ENCODE measurements around the gene ARHGEF17. TPM values are rescaled to one million over a fixed set of nuclear protein-coding genes. Genes with fewer than 3 reads are reported as not detected.
"Not testable (repeated sequence)": the region's sequence is repeated elsewhere in the genome, so short reads cannot be mapped to it uniquely, and the experiment has no call there.

ARHGEF17 gene
- total RNA-seq, 2 donors from 2014 or later, result 0.95 TPM; not detected in 1

GRCh38 chr11:73269459-73270015 is 38.5 kb upstream of the ARHGEF17 start:
- DNase-seq (ENCODE audit: low spot score), result peak; percentile 51
- no peaks in the 10 kb centered on the region for H3K9me3 Mint-ChIP-seq

GRCh38 chr11:73270016-73270854 is 37.8 kb upstream of the ARHGEF17 start:
- no peak overlapping the region for H3K4me3 Mint-ChIP-seq
- DNase-seq (ENCODE audit: low spot score) (peak; percentile 39), ATAC-seq (no peak)
- peaks cover 7 to 15% of the 10 kb centered on the region in 2 donors for H3K27me3 Mint-ChIP-seq
- no peaks in the 10 kb centered on the region for H3K4me1 Mint-ChIP-seq (ENCODE audit: low read depth in 2 of 2)
- H3K36me3 Mint-ChIP-seq, result no peaks in the 10 kb centered on the region
- H3K9me3 Mint-ChIP-seq, result no peaks in the 10 kb centered on the region
- H3K27ac Mint-ChIP-seq, result no peak overlapping the region

More at GRCh38 chr11:73269459-73270015, 38.5 kb upstream of the ARHGEF17 start:
- Mint-ChIP-seq H3K27ac (no peak overlapping the region), H3K4me3 (no peak overlapping the region), H3K27me3 (peaks cover 13 to 22% of the 10 kb centered on the region in 2 donors), H3K36me3 (no peaks in the 10 kb centered on the region), H3K4me1 (ENCODE audit: low read depth in 2 of 2) (peaks cover 0 to 3% of the 10 kb centered on the region in 2 donors)
- no peak for ATAC-seq

GRCh38 chr11:73270855-73271477 is 37.1 kb upstream of the ARHGEF17 start:
- no peaks in the 10 kb centered on the region for H3K36me3 Mint-ChIP-seq
- no peak overlapping the region for H3K27ac Mint-ChIP-seq
- H3K9me3 Mint-ChIP-seq, result no peaks in the 10 kb centered on the region
- no peak overlapping the region for H3K4me3 Mint-ChIP-seq
- ATAC-seq (no peak), DNase-seq (ENCODE audit: low spot score) (peak; percentile 58)
- H3K27me3 Mint-ChIP-seq, result peaks cover 7 to 10% of the 10 kb centered on the region in 2 donors
- H3K4me1 Mint-ChIP-seq (ENCODE audit: low read depth in 2 of 2), result no peaks in the 10 kb centered on the region

- H3K4me3 Mint-ChIP-seq; H3K36me3 Mint-ChIP-seq; H3K27ac Mint-ChIP-seq; ATAC-seq; H3K4me1 Mint-ChIP-seq (ENCODE audit: low read depth in 2 of 2); DNase-seq (ENCODE audit: low spot score); H3K27me3 Mint-ChIP-seq; H3K9me3 Mint-ChIP-seq: not testable (repeated sequence)
These were observed 36.6 kb upstream of the ARHGEF17 start for GRCh38 chr11:73271478-73271865.

- DNase-seq (ENCODE audit: low spot score), result peak; percentile 44
- Mint-ChIP-seq H3K27me3 (peaks cover 7 to 8% of the 10 kb centered on the region in 2 donors), H3K4me1 (ENCODE audit: low read depth in 2 of 2) (no peaks in the 10 kb centered on the region), H3K36me3 (no peaks in the 10 kb centered on the region), H3K9me3 (no peaks in the 10 kb centered on the region), H3K4me3 (no peak within 1 kb of the TSS), H3K27ac (no peak within 1 kb of the TSS)
- ATAC-seq, result no peak
These were observed 36.0 kb upstream of the ARHGEF17 start, which contains the start of gene P2RY6 for GRCh38 chr11:73271936-73272679. Gene P2RY6 (plus strand): TSS chr11:73272338. CDS start chr11:73296519, 24,181 bp downstream.

GRCh38 chr11:73272680-73273038 is 35.4 kb upstream of the ARHGEF17 start:
- Mint-ChIP-seq H3K27me3 (peaks cover 5 to 7% of the 10 kb centered on the region in 2 donors), H3K27ac (no peak overlapping the region), H3K36me3 (no peaks in the 10 kb centered on the region), H3K4me1 (ENCODE audit: low read depth in 2 of 2) (no peaks in the 10 kb centered on the region), H3K9me3 (no peaks in the 10 kb centered on the region), H3K4me3 (no peak overlapping the region)
- ATAC-seq, result no peak
- DNase-seq (ENCODE audit: low spot score), result no peak

GRCh38 chr11:73273222-73273895 is 34.7 kb upstream of the ARHGEF17 start:
- DNase-seq (ENCODE audit: low spot score), result peak; percentile 35
- H3K36me3 Mint-ChIP-seq, result no peaks in the 10 kb centered on the region

GRCh38 chr11:73274191-73274590 is 33.9 kb upstream of the ARHGEF17 start:
- H3K27ac Mint-ChIP-seq; H3K4me3 Mint-ChIP-seq; H3K4me1 Mint-ChIP-seq (ENCODE audit: low read depth in 2 of 2); ATAC-seq; H3K27me3 Mint-ChIP-seq; H3K36me3 Mint-ChIP-seq; H3K9me3 Mint-ChIP-seq; DNase-seq (ENCODE audit: low spot score): not testable (repeated sequence)

More at GRCh38 chr11:73273222-73273895, 34.7 kb upstream of the ARHGEF17 start:
- no peak for ATAC-seq
- Mint-ChIP-seq H3K4me3 (no peak overlapping the region), H3K27ac (no peak overlapping the region), H3K9me3 (no peaks in the 10 kb centered on the region), H3K4me1 (ENCODE audit: low read depth in 2 of 2) (no peaks in the 10 kb centered on the region), H3K27me3 (peaks cover 5 to 7% of the 10 kb centered on the region in 2 donors)

- DNase-seq (ENCODE audit: low spot score), result peak; percentile 37
- Mint-ChIP-seq H3K9me3 (no peaks in the 10 kb centered on the region), H3K4me3 (no peak overlapping the region), H3K36me3 (no peaks in the 10 kb centered on the region), H3K27me3 (peaks cover 3 to 7% of the 10 kb centered on the region in 2 donors), H3K27ac (no peak overlapping the region), H3K4me1 (ENCODE audit: low read depth in 2 of 2) (no peaks in the 10 kb centered on the region)
- no peak for ATAC-seq
These were observed 33.2 kb upstream of the ARHGEF17 start for GRCh38 chr11:73274722-73275380.

- Mint-ChIP-seq H3K36me3 (no peaks in the 10 kb centered on the region), H3K9me3 (no peaks in the 10 kb centered on the region), H3K27me3 (peaks cover 3 to 7% of the 10 kb centered on the region in 2 donors), H3K4me3 (no peak overlapping the region), H3K4me1 (ENCODE audit: low read depth in 2 of 2) (no peaks in the 10 kb centered on the region), H3K27ac (no peak overlapping the region)
- DNase-seq (ENCODE audit: low spot score) (peak; percentile 32), ATAC-seq (no peak)
These were observed 32.7 kb upstream of the ARHGEF17 start for GRCh38 chr11:73275381-73275750.

- H3K36me3 Mint-ChIP-seq, result no peaks in the 10 kb centered on the region
- DNase-seq (ENCODE audit: low spot score) (no peak), ATAC-seq (no peak)
- no peaks in the 10 kb centered on the region for H3K9me3 Mint-ChIP-seq
- H3K27ac Mint-ChIP-seq, result no peak overlapping the region
- H3K4me1 Mint-ChIP-seq (ENCODE audit: low read depth in 2 of 2), result peaks cover 6 to 9% of the 10 kb centered on the region in 2 donors
- H3K27me3 Mint-ChIP-seq, result peaks cover 3 to 7% of the 10 kb centered on the region in 2 donors
- no peak overlapping the region for H3K4me3 Mint-ChIP-seq
These were observed 30.6 kb upstream of the ARHGEF17 start for GRCh38 chr11:73277467-73277866.

GRCh38 chr11:73280626-73281025 is 27.4 kb upstream of the ARHGEF17 start:
- no peaks in the 10 kb centered on the region for H3K27me3 Mint-ChIP-seq
- no peak for DNase-seq (ENCODE audit: low spot score)
- peaks cover 6 to 9% of the 10 kb centered on the region in 2 donors for H3K4me1 Mint-ChIP-seq (ENCODE audit: low read depth in 2 of 2)
- ATAC-seq, result no peak
- no peak overlapping the region for H3K27ac Mint-ChIP-seq
- H3K36me3 Mint-ChIP-seq, result no peaks in the 10 kb centered on the region
- H3K9me3 Mint-ChIP-seq, result no peaks in the 10 kb centered on the region
- H3K4me3 Mint-ChIP-seq, result peak overlapping the region; percentile 4

Data from natural killer cell treated with Interleukin-12 subunit alpha and Interleukin-12 subunit beta and Interleukin-15 and Interleukin-18, amount 100 ng/mL, for 72 hours (primary cell).